Measurements from ENCODE around the gene DIP2C.
"Not testable (repeated sequence)": the region's sequence is repeated elsewhere in the genome, so short reads cannot be mapped to it uniquely, and the experiment has no call there.

DIP2C gene

DNA sequence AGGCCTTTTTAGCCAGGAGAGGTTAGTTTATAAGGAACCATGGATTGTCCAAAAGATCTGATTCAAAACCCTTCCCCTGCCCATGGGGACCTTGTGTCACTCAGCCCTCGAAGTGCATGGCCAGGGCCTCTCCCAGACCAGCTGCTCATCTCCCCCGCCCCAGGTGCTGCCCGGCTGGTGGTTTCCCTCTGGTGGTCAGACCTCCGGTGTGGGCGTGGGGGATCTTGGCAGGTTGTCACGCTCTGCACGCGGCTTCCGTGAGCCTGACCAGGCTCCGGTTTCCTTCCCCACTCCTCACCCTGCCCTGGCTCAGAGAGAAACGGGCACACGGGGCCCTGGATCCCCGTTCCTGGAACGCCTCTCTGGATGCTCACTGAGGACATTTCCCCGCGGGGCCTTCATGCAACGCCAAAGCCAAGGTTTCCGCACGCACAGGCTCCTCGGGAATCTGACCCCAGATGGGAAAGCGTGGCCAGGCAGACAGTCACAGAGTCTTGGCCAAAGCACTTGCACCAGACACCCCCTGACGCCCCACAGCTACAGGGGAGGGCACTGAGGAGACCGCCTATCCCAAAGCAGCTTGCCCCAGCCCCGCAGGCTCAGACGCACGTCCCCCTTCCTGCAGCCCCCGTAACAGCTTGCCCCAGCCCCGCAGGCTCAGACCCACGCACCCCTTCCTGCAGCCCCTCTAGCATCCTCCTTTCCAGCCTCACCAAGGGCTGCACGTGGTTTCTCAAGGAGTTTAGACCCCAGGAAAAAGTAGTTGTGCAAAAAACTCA is 7.8 kb upstream of the DIP2C start:
- DNase-seq = no peak

DNA sequence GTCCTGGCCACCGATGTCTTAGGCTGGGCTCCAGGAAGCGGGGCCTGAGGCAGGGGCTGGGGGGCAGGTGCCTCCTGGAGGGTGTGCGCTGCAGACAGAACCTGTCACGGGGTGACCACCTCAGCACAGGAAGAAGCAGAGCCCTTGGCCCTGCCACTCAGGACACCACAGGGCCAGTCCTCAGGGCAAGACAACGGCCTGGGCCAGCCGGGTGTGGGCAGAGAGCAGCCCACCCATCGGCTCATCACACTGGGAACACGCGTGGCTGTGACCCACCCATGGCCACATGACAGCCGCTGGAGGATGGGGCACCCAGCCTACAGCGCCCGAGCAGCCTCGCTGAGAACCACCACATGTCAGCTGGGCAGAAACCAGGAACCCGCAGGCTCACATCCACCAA is 5.9 kb upstream of the DIP2C start:
- DNase-seq = no peak

DNA sequence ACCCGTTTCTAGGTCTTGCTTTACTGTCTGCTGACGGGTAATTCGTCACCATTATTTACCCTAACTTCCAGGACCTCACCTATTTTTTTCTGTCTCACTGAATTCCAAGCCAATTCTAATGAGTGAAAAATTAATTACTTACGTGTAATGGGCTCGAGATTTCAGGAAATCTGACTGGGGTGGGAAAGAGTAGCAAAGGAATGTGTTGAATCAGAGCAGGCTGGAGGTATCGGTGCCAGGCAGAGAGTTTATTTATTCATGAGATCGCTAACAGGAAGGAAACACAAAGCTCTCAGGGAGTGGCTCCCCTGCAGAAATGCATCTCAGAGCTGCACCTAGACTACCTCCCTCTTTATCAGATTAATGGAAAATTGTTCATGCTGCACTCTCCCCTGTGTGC is 4.0 kb upstream of the DIP2C start:
- DNase-seq = no peak

DNA sequence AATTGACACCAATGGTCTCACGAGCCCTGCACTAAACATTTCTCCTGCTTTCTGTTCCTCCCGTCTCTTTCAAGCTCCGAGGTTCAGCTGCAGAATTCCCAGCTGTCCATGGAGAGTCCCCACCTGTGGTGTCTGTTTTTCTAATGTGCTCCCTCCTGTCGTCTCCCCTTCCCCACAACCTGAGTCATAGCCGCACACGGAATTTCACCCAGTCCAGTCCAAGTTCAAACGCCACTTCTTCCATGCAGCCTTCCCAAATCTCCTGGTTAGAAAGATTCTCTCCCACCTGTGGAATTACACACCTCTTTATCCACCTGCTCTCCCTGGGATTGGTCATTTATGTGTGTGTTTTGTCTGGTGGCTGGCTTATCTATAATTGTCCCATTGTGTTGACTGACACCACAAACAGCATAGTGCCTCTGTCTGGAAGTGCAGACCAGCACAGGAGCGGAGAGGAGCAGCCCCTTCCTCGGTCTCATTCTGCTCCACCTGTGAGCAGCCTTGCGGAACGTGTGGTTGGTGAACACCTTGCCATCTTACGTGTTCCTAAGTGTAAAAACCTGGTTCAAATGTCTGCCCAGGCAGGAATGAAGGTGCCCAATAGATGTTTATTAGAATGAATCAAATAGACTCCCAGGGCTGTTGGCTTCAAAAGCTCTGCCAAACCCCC is 3.3 kb upstream of the DIP2C start:
- no peak for DNase-seq

DNA sequence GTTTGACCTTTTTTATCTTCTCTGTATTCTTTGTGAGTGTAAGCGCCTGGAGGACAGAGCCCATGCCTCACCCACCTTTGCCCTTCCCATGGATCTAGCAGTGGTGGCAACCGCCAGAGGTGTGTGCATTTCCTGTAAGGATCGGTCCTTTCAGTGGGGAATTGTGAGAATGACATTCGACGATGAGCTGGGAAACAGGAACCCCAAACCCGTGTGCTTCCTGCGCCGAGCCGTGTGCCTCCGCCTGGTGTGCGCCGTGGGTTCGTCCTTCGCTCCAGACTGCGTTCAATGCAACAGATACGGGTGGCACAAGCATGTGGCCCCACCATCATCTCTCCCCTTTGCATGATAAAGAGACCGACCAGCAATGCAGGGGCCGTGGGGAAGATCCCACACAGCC is 1.7 kb upstream of the DIP2C start:
- DNase-seq = no peak

DNA sequence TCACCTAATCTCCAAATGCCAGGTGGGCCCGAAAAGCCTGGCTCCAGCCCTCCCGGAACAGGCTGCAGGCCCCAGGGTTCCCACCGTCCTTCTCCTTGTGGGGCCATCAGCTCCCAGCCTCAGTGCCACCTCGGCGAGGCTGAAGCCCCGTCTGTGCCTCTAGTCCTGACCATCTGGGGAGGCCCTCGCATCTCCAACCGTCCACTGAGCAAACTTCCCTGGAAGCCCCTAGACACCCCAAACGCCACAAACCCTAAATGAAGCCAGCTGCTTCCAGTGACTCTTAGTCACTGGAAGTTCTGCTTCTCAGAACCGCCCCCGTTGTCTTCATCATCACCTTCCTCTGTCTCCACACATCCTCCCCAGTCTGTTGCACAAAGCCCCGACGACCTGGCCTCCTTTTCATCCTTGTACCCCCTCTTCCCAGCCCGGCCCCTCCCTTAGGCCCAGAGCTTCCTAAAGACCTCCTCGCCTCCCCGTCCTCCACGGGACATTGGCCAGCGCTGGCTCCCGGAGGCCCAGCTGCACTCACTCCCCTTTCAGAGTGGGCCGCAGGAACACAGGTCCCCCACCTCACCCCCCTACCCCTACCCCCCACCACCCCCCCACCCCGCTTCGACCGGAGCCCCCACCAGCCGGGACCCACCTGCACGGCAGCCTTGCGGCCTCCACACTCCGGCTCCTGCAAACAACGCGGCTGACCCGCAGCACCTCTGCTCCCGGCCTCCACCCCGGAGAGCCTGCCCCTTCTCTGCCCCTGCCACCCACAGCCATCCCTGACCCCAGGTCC is 1.1 kb upstream of the DIP2C start:
- DNase-seq = no peak

DNA sequence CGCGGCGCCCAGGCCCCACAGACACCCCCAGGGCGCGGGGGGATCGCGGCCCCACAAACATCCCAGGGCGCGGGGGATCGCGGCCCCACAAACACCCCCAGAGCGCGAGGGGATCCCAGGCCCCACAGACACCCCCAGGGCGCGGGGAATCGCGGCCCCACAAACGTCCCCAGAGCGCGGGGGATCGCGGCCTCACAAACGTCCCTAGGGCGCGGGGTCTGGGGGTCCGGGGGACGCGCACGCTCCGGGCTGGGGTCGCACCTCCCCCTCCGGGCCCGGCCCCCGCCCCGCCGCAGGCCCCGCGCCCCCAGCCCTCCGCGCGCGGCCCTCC is 382 bp downstream of the DIP2C start:
- DNase-seq = no peak

DNA sequence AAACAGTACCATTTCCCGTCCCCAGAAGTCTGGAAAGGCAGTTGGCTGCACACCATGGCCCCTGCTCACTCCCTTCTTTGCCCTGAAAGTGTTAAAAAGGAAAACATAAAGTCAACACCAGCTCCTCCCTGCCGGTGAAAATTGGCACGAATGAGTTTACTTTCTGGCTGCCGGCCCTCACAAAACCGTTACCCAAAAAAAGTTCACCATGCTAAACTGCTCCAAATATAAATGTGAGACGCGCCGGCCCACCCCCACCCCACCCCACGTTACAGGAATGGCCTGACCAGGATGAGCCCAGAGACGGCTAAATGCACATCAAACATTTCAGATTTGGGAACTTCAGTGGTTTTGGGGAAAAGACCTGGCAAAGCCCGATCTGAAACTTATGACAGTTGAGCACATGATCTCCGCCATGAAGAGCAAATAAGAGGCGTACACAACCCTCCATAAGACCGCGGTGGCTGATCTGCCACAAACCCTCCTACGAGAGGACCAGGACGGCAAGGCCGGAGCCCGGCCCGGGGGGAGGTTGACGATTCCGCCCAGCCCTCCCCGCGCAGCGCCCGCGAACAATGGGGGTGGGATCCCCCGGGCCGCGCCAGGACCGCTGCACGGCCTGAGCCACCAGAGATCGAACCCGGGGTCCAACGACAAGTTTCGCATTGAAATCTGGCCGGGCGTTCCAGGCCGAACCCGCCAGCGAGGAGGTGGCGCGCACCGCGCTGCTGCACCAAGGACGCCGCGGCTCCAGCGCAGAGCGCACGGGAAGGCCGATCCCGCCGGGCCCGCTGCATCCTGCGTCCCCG is 952 bp downstream of the DIP2C start:
- DNase-seq = no peak

DNA sequence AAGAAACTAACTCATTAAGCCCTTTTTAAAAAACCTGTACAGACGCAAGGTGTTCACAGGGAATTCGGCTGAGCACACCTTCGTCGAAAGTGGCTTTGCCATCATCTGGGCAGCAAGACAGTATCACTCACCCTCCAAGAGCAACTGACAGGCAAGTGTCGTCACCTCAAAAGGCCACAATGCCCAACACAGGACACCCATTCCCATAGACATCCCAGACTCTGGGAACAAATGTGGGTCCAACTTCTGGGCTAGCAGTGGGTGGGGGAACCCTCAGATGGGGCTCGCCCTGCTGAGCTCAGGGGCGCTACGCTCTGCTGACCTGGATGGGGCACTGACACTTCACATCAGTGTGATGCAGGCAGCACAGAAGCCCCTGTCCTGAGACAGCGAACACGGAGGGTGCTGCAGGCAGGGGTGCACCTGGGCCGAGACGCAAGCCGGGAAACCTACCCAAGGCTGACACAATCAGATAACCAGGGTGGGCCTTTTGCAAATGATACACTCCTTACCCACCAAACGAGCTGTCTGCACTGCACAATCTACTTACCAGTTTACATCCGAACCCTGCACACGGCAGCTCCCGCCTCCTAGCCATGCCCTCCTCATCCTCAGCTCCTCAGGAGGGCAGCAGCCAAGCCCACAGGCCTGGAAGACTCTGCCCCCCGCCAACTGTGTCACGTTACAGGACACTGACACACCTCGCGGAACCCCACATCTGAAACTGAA is 1.7 kb downstream of the DIP2C start:
- DNase-seq = no peak

DNA sequence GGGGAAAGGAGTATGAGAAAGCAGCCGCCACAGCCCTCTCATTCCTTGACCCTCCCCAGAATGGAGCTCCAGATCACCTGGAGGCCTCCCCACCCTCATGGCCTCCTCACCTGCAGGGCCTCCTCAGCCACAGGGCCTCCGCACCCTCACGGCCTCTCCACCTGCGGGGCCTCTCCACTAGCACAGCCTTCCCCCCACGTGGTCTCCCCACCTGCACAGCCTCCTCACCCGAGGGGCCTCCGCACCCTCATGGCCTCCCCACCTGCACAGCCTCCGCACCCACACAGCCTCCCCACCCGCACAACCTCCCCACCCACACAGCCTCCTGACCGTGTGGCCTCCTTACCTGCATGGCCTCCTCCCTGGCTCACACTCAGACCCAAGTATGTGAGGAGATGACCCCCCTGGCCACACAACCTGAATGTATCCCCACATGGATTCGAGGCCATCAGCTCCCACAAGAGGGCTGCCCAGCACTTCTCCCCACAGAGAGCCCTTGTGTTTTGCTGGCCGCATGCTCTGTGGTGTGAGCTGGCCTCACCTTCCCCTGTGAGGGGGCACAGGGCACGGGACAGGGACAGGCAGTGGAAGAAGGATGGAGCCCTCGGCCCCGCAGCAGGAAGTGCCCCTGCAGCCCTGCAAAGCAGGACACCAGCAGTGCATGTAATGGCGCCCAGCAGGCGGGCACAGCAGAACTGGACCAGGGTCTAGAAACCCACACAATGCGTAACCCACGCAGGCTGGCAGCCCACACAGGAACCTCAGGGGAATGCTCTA is 3.1 kb downstream of the DIP2C start:
- DNase-seq = no peak

DNA sequence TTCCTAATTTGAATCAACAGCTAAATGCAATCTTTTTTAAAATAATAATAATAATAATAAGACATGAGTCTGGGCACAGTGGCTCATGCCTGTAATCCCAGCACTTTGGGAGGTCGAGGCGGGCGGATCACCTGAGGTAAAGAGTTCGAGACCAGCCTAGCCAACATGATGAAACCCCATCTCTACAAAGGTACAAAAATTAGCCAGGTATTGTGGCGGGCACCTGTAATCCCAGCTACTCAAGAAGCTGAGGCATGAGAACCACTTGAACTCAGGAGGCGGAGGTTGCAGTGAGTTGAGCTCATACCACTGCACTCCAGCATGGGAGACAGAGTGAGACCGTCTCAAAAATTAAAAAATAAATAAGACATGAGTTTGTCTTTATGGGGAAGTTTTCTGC is 3.9 kb downstream of the DIP2C start:
- no peak for DNase-seq

DNA sequence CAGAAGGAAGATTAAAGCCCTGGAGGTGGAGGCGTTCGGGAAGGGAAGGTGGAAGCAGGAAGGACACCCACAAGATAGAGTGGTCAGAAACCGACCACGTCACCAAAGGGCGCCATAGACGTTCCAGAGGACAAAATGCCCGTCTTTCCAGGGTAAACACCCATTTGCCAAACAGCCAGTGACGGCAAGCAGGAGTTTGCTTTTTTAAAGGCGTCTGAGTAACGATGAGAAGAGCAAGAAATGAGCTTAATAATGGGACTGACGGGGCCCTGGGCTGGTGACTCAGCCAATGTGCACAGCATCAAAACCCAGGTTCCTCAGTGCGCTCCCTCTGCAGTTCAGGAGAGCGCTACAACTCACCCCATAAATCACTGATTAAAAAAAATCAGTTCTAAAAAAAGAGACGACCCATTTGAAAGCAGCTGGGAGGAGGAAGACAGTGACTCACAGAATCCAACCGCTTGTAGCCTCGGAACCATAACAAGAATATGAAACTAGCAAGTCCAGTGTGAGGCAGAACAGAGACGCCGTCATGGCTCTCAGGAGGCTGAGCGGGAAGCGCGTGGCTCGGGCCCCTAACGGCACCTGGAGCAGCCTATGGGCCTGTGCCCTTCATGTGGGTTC is 5.9 kb downstream of the DIP2C start:
- DNase-seq = peak; percentile 49

DNA sequence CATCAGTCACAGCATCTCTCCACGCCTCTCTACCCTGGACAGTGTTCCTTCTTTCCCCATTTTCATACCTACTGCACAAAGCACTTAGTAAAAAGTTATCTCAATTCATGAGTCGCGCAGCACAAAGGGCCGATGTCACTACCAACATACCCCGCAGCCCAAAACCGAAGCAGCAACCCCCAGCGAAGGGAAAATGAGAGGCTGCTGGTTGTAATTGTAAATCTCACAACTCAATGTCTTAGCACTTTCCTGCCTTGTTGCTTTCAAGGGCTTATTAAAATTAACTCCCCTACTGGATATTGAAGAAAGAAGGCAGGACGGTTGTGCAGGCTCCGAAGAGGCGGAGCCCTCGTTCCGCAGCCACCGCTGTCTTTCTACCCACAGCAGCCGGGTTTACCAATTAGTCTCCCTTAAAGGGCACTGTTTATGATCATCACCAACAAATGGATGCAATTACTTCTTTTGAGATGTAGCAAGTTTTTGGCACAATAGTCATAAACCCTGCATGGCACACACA is 6.5 kb downstream of the DIP2C start:
- DNase-seq = no peak

DNA sequence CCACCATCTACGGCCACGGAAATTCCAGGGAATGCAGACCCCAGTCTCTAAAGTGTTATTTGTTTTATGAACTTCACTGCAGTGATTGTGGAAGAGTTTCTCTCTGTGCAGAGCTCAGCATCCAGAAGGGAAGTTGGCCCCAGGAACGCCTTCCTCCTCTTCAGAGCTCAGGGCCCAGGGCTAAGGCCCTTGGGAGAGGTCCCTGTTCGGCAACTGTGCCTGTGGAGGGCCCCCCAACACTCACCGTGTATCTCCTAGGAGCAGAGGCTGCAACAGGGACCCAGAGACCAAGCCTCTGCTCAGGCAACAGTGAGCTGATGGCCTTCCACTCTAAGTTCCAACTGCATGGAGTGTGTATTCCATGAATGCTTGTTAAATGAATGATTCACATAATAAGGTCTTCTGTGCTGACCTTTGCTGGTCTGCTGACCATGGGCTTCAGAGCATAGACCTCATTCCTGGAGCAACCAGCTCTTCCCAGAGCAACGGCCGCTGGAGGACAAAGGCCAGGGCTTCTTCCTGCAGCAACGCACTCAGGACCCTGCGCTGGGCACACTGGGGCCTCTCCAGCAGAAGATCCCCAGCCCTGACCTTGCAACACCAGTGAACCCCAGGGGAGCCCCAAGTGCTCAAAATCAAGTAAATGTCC is 7.7 kb downstream of the DIP2C start:
- no peak for DNase-seq

DNA sequence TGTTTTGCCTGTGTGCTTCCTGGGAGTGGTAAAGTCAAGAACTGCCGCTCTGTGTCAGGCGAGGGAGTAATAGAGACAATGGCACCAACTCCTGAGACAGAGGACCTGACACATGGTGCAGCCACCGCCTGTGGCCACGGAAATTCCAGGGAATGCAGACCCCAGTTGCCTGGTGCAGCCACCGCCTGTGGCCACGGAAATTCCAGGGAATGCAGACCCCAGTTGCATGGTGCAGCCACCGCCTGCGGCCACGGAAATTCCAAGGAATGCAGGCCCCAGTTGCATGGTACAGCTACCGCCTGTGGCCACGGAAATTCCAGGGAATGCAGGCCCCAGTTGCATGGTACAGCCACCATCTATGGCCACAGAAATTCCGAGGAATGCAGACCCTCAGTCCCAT is 8.7 kb downstream of the DIP2C start:
- DNase-seq = no peak

DNA sequence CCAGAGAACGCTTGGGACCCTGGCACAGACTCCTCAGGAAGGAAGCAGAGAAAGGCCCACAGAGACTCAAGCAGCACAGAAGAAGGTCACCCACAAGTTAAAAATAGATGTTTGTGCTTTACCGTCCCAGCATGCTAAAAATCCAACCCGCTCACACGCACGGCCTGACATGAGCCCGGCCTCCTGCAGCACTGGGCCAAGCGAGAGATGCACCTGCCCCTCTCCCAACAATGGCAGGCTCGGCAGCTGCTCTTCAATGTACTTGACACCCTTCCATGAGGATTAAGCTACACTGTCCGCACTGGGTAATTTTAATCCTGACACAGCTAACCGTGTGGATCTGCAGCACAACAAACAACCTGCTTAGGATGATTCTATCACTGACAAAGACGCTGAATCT is 9.3 kb downstream of the DIP2C start:
- DNase-seq = no peak

DNA sequence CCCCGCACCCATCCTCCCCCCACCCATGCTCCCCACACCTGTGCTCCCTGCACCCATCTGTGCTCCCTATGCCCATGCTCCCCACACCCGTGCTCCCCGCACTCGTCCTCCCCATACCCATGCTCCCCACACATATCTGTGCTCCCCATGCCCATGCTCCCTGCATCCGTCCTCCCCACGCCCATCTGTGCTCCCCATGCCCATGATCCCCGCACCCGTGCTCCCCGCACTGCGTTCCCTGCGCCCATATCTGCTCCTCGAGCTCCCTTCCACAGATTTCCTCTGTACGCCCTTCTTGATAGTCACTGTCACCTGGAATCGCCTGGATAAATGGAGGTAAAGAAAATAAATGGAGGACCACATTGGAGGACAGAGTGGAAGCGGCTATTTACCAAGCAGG is 9.9 kb downstream of the DIP2C start:
- no peak for DNase-seq

DNA sequence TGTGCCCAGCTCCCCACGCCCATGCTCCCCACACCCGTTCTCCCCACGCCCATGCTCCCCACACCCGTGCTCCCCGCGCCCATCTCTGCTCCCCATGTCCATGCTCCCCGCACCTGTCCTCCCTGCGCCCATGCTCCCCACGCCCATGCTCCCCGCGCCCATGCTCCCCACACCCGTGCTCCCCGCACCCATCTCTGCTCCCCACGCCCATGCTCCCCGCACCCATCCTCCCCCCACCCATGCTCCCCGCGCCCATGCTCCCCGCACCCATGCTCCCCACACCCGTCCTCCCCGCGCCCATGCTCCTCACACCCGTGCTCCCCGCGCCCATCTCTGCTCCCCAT is 10.8 kb downstream of the DIP2C start:
- DNase-seq = not testable (repeated sequence)

DNA sequence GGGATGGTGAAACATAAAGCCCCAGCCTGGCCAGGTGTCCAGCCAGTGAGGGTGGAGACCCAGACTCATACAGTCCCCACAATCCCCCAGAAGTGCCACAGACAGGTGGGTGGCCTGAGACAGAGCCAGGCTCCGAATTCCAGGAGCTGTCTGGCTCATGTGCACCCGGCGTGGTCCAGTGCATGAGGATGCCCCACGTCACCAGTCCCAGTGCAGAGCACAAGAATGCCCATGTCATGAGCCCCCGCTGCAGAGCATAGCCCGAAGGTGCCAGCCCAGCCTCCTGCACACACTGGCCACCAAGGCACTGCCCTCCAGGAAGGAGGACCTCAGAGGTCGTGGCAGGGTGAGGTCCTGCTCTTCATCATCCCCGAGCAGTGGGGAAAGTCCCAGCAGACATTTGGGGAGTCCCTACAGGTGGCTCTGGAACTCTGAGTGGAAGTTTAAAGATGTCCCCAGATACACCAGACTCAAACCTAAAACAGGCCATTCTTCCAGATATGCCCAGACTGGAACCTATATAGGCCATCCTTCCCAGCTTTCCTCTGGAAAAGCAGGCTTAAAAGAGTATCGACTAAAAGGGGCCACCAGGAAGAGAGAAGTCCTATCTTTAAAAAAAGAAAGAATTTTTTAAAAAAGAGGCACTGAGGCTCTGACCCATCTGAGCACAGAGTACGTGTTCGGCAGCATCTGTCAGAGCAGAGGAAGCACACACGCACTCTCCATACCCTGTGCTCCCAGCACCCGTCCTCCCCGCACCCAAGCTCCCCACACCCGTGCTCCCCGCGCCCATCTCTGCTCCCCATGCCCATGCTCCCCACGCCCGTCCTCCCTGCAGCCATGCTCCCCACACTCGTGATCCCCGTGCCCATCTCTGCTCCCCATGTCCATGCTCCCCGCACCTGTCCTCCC is 11.5 kb downstream of the DIP2C start:
- DNase-seq = no peak
